ENCODE results near the gene ALDH3B1.

- TF ChIP-seq POLR2A (IDR thresholded peaks at IDR 0.05; ENCODE audit: extremely low read depth, insufficient read length) (no peak), MAX (IDR thresholded peaks at IDR 0.05; ENCODE audit: low read depth, low read length) (no peak), CTCF (IDR thresholded peaks at IDR 0.05; ENCODE audit: low read depth, low read length) (no peak), MYC (IDR thresholded peaks at IDR 0.05; ENCODE audit: low read depth, low read length) (no peak)
These were observed 66.4 kb downstream of the ALDH3B1 start for GRCh38 chr11:68076371-68077042.
